ENCODE results near the gene MTOR.
"Not testable (repeated sequence)": the region's sequence is repeated elsewhere in the genome, so short reads cannot be mapped to it uniquely, and the experiment has no call there.

MTOR gene

DNA sequence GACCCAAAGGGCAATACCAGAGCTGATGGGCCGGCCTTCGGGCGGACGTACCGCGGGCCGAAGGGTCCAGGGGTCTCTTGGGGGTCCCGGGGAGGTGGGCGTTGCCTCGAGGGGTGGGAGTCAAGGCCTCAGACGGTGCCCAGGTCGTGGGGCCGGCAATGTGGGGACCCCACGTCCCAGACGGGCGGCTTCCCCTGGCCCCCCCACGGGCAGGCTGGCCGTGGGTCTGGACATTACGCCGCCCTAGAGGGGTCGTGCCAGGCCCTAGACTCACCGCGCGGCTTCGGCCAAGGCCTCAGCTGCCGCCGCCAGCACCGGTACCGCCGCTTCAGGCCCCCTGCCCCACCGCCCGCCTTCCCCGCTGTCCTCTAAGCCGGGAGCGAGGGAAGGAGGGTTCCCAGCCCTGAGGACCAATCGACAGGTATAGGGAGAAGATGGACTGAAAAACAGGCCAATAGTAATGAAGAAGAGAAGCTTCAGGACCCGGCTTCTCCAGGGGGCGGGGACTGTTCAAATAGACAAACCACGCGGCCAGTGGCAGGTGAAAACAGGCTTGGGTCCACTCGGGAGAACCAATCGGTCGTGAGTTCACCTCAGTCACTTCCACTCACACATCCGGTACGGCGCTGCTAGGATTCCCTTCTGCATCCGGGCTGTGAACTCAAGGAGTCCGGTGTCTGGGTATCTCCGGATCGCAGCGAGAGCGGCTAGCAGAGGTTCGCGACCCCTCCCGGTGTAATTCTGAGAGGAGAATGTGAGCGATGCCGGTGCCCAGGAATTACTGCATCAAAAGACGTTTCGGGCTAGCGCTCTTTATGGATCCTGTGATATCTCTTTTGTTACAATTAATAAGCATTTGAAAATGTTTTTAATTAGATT is at the start of gene MTOR:
Gene MTOR (minus strand): TSS at position 381 of the 879 bp plus-strand sequence. CDS start 3,142 bp downstream, outside the sequence.
- DNase-seq: peak; percentile 93

DNA sequence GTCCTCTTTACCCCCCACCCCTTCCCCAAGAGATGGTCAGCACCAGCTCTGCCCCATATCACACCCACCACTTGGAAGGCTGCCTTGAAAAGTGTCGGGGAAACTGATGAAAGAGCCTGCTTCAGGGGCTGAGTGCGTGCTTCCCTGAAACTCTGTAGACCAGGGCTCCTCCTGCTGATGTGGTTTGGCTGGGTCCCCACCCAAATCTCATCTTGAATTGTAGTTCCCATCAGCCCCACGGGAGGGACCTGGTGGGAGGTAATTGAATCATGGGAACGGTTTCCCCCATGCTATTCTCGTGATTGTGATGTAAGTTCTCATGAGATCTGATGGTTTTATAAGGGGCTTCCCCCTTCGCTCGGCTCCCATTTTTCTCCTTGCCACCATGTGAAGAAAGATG is 47.0 kb upstream of the MTOR start:
- DNase-seq: no peak

DNA sequence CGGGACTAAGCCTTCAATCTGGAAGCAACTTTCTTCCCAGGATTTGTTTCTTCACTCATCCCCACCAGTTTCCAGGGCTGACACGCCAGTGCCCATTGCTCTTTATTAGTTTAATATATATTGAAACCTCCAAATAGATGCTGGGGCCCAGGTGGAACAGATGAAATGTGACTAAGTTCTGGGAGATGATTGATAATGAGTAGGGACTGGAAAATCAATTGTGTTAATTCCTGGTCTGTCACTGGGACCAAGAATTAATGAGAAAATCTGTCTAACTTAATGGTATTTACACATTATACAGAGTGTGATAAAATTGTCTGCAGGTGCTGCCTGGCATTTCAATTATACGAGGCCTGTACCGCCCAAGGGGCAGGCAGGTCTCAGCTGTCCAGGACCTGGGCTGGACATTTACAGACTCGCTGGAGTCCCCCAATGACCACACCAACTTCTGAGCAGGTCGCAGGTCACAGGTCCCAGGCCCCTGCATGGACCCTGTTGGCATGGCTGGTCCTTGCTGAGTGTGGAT is 46.4 kb upstream of the MTOR start:
- no peak for DNase-seq

DNA sequence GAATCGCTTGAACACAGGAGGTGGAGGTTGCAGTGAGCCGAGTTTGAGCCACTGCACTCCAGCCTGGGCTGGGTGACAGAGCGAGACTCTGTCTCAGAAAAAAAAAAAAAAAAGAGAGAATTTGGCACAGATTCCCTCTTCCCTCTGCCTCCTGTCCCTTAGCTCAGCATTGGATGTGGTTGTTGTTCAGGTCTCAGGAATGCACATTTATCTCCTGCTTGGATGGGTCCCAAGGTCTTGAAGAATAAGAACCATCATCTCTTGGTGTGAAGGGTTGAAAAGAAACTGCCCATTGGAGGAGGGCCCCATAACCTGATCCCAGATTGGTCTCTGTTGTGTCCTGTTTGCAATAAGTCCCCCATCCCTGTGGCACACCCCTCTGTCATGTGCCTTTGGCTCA is 45.5 kb upstream of the MTOR start:
- no peak for DNase-seq

DNA sequence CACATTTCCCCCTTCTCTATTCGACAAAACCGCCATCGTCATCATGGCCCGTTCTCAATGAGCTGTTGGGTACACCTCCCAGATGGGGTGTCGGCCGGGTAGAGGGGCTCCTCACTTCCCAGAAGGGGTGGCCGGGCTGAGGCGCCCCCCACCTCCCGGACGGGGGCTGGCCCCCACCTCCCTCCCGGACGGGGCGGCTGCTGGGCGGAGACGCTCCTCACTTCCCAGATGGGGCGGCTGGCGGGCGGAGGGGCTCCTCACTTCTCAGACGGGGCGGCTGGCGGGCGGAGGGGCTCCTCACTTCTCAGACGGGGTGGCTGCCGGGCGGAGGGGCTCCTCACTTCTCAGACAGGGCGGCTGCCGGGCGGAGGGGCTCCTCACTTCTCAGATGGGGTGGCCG is 43.2 kb upstream of the MTOR start:
- DNase-seq: not testable (repeated sequence)

DNA sequence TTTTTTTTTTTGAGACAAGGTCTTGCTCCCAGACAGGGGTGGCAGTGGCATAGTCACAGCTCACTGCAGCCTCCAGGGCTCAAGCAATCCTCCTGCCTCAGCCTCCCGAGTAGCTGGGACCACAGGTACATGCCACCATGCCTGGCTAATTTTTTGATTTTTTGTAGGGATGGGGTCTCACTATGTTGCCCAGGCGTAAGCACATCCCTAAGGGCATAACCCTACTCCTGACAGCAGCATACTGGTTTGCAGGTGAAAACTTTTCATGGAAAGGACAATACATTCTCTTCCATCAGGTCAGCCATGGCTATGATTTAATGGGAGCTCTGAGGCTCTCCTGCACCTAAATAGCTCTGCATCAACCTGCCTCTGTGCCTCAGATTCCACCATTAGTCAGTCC is 40.0 kb upstream of the MTOR start:
- no peak for DNase-seq

DNA sequence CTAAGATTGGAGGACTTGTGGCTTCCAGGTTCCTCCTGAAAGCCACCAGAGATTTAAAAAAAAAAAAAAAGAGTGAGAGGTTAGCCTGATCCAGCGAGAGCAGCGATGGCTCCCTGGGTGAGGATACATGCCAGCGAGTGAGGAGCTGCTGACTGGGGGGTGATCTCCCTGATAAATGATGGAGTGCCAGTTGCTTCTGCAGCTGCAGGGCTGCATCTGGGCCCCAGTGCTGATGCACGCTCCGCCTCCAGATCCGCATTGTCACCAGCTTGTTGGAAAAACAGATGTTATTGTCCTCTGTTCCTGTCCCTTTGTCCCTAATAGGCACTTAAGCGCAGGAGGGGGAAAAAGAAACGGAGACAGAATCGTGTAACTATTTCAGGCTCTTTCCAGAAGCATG is 39.2 kb upstream of the MTOR start:
- DNase-seq: no peak

DNA sequence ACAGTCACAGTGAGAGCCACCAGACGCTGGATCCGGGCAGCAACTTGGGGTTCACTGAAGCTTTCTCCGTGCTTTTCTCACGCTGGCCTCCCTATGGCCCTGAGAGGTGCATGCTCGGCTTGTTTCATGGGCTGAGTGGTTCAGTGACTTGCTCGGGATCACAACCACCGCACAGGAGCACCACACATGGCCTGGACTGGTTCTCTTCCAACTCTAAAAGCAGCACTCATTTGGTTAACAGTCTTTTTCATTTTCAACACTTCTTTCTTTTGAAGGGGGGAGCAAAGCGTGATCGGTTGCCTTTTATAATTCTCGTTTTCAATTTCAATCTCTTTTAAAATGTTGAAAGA is 36.8 kb upstream of the MTOR start:
- DNase-seq: no peak

DNA sequence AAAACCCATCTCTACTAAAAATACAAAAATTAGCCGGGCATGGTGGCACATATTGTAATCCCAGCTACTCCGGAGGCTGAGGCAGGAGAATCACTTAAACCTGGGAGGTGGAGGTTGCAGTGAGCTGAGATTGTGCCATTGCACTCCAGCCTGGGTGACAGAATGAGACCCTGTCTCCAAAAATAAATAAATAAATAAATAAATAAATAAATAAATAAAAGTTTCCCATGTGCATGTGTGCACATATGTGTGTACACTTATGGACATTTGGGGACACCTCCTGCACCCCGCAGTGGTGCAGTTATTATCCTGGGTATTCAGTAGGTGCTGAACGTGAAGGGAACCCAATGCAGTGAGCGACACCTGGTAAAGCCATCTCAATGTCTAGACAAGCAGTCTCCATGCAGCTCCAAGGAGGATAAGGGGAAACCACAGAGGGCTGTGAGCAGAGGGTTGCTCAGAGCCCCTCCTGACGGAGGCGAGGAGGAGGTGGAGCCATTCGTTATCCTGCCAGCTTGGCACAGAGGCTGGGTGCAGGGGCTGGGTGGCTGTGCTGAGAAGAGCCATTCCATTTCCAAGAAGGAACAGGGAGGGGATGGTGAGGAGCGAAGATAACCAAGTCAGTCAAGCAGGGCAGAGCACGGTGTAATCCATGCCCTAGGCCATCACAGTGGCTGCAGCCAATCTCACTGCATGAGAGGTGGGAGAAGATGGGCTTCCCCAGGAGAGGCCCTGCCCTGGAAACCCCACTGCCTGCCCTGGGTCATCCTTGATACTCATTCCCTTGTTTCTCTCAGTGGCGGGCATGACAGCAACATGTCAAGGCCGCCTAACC is 36.3 kb upstream of the MTOR start:
- no peak for DNase-seq

DNA sequence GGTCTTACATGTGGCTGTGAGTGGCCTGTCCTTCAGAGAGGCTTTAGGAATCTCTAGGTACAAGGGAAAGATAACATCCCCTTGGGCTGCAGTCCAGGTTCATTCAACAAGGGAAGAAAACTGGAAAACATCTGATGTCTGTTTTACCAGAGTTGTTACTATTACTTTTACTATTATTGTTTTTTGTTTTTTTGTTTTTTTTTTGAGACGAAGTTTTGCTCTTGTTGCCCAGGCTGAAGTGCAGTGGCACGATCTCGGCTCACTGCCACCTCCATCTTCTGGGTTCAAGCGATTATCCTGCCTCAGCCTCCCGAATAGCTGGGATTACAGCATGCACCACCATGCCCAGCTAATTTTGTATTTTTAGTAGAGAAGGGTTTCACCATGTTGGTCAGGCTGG is 35.4 kb upstream of the MTOR start:
- not testable (repeated sequence) for DNase-seq

DNA sequence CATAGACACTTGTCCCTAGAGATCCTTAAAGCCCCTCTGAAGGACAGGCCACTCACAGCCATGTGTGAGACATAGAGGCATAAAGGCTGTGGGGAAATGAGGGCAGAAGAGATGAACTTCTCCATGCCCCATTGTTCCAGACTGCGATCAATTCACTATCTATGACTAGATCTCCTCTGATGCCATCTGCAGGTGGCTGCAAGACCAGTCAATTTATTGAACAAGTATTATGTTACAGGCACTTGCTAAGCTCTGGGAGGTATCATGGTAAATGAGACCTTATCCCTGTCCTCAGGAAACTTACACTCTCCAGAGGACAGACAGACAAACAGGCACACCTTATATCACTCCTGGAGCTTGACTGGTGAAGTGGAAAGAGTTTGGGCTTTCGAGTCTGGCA is 33.6 kb upstream of the MTOR start:
- DNase-seq: no peak

DNA sequence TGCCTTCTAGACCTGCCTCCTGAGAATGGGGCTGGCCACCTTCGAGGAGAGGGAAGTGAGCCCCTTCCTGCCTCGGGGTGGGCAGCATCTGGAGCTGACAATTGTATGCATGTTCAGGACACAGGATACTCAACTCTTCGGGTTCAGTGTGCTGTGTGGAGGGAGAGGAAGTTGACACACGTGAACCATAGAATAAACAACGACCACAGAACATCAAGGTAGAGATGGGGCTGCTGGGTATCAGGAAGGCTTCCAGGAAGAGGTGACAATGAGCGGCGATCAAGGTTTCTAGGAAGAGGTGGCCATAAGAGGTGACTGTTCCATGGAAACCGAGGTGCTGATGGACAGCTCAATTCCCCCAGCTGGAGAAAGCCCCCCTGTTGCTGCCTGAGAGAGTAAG is 32.6 kb upstream of the MTOR start:
- no peak for DNase-seq

DNA sequence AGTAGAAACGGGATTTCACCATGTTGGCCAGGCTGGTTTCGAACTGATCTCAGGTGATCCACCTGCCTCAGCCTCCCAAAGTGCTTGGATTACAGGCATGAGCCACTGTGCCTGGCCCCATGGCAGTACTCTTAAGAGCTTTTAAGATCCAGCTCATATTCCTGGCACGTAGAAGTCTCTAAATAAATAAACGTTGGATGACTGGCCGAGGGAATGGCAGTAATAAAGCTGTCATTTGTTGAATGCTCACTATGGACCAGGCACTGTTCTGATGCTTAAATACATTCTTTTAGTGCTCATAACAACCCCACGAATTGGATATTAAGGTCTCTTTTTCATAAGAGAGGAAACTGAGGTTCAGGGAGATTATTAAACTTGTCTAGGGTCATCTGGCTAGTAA is 31.5 kb upstream of the MTOR start:
- DNase-seq: no peak

DNA sequence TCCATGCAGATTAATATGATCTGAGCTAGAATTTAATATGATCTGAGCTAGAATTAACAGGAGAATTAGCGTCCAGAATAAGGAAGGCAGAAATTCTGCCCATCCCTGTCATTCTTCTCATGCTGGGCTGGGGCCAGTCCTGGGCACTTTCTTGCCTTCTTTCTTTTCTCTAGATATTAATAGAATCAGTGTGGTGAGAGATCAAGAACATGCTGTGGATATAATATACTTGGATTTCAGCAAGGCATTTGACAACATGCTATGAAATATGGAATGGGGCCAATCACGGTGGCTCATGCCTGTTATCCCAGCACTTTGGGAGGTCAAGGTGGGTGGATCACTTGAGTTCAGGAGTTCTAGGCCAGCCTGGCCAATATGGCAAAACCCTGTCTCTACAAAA is 28.7 kb upstream of the MTOR start:
- DNase-seq: no peak

DNA sequence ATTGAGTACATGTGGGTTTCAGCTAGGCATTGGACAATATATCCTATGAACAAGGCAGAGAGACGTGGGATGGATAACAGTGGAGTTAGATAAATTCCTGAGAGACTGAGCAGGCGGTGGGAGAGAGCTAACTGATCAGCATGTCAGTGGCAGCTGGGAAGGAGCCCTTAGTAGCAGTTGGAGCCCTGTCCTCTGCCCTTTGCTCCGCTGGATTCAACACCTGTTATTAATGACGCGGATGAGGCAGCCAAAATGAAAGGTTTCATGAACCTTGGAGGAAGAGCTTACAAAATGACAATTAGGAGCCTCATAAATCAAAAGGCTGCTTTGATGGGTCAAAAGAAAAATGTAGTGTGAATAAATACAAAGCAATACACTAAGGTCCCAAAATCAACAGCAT is 26.7 kb upstream of the MTOR start:
- no peak for DNase-seq

DNA sequence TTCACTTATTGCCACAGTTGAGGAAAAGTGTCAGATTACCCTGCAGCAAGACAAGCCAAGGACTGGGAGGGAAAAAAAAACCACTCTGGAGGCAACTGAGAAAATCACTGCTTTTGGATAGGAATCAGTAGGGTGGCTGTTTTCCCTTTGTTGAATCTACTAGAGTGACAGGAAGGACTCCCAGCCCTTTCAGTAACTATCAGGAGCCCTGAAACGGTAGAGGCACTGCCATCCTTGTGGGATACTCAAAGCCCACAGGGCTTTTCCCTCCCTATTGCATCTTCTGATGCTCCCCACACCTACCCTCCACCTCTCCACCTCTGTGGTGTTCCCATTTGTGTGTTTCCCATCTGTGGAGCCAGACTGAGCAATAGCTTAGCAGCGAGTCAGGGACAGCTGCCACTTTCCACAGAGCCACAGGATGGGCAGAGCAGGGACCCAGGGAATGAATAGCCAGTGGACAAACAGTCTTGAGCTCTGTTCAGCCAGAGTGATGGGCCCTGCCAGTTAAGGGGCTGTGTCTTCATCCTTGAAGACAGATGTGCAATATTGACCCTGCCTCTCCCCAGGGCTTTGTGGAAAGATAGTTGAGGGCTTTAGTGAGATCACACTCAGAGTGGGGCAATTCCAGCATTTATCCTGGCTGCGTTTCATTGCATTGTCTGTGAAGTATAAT is 24.5 kb upstream of the MTOR start:
- DNase-seq: no peak

DNA sequence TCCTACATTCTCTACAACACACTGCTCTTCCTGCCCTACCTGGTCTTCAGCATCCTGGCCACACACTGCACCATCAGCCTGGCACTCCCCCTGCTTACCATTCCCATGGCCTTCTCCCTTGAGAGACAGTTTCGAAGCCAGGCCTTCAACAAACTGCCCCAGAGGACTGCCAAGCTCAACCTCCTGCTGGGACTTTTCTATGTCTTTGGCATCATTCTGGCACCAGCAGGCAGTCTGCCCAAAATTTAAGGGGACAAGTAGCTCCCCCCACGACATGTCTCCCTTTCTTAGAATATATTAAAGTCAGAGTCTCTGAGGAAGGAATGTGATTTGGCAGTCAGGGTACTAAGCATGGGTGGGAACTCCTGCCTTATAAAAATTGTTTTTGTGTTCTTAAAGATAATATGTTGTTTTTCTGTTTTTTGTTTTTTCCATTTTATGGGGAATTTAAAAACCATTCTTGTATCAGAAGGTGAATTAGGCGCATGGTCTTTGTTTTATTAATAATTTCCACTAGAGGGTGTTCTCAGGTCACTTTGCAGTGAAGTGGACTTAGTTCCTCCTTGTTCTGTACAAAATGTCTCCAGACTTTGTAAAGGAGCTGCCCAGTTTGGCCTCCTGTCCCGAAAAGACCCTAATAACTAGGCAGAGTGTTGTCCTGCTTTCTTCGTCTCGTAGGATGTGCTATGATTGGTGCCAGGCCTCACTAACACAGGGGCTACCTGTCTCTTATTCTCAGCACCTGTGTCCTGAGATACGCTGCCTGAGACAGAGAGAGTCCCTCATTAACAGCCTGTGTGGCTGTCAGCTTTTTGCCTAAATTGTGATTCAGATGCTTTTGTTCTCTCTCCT is 23.8 kb upstream of the MTOR start:
- no peak for DNase-seq

DNA sequence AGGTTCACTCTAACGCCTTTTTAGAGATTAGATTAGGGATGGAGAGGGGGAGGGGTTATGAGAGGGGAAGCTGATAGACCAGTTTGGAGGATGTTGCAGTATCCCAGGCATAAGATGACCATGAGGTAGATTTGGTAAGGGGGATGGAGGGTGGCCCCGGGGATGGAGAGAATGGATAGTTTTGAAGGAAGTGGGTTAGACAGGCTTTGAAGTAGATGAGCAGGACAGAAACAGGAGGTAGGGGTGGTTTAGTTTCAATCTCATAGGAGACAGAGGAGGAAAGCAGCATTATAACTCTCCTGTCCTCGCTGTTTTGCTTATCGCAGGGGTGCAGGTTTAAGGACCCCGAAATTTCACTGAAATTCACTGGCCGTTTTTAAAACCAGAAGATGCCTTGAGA is 22.4 kb upstream of the MTOR start:
- DNase-seq: no peak

DNA sequence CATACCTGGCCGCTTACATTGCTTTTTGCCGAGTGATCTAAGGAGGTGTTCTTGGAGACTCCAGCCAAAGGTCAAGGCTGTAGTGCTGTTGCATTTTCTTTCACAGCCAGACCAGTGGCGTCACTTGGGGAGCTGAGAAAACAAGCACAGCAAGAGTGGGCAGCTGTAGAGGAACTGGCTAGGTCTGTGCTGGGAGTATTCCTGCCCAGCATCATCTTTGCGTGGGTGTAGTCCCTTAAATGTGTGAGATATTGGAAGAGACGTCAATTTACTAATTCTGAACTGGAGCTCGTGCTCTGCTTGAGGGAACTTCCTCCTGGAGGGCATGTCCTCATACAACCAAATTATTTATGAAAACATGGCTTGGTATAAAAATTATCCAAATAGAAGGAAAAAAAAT is 20.8 kb upstream of the MTOR start:
- no peak for DNase-seq

DNA sequence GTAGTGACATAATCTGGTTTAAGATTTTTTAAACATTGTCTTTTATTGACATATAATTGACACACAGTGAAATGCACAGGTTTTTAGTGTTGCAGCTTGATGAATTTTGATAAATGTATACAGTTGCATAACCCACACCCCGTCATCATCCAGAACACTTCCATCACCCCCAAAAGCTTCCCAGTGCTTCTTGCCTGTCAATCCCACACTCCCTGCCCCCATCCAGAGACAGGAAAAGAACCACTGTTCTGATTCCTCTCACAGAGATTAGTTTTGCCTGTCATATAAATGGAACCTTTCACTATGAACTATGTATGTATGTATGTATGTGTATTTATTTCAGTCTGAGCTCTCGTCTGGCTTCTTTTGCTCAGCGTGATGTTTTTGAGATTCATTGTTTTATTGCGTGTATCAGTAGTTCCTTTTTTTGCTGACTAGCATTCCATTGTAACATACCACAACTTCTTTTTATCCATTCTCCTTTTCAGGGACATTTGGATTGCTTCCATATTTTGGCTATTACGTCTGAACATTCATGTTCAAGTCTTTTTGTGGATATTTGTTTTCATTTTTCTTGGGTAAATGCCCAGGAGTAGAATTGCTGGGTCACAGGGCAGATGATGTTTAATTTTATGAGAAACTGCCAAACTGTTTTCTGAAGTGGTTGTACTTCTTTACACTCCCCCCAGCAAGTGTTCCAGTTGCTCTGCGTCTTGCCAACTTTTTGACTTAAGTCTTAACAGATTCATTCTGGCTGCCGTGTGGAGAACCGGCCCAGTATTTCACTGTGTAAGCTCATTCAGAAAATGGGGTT is 19.4 kb upstream of the MTOR start:
- no peak for DNase-seq

DNA sequence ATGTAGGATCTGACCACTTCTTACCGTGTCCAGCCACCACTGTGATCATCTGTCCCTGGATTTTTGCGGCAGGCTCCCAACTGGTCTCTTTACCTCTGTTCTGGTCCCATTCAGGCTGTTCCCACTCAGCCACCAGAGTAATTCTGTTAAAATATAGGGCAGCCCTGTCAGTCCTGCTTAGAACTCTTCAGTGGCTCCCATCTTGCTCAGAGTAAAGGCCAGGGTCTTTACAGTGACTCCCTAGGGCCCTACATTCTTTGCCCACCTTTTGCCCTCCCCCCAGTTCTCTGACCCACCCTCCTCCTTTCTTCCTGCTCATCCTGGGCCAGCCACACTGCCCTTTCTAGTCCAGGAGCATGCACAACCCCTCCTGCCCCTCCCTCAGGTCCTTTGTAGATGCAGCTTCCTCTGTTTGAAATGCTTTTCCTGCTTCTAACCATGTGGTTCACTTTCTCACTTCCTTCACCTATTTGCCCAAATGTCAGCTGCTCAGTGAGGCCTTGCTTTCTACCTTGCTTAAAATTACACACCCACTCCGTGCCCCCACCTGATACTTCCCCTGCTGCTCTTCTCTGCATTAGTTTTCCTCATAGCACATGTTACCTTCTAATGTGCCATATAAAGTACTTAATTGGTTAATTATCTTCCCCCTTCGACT is 18.5 kb upstream of the MTOR start:
- no peak for DNase-seq
